PC-9 (cell line): ENCODE results near the gene PIK3R6. TPM values are rescaled to one million over a fixed set of nuclear protein-coding genes. Genes with fewer than 3 reads are reported as not detected.

Experiments used
- BruUV-seq: library from RNA; stranded (reverse); fragments of 400-500 nt; replicated peaks from 2 replicates; lab custom pipeline; 2021; lab: Mats Ljungman, UMichigan
- CTCF ChIA-PET: fragments of 300-600 bp; sonication (Branson Sonifier 250); formaldehyde crosslinking; loops from one replicate; lab custom pipeline; 2022; ENCODE audit warnings: antibody characterized with exemption; lab: Charles Lee
- POLR2A ChIA-PET: fragments of 300-600 bp; sonication (Branson Sonifier 250); formaldehyde crosslinking; loops from one replicate; lab custom pipeline; 2022; ENCODE audit warnings: antibody characterized with exemption; ENCODE audit not compliant: unreplicated experiment; lab: Charles Lee
- DNase-seq, 2 experiments: peaks; one replicate each; pipeline versions ENCODE4 v3.0.0 to v3.0.0-alpha.2; 2015 to 2022; ENCODE audit warnings: mixed read lengths in 1 of 2
- H2AFZ ChIP-seq: fragments of 200-600 bp; sonication (generic); 2 replicates; pipeline ENCODE4 v1.8.1; 2017; ENCODE audit warnings: antibody characterized with exemption
- H3F3A ChIP-seq: fragments of 200-600 bp; sonication (generic); 2 replicates; pipeline ENCODE4 v1.8.1; 2017; ENCODE audit warnings: antibody characterized with exemption, mild to moderate bottlenecking, low read depth; ENCODE audit not compliant: insufficient read depth
- H3K27ac ChIP-seq: fragments of 200-600 bp; sonication (generic); 2 replicates; pipeline ENCODE4 v1.6.1; 2016; ENCODE audit warnings: mixed run types
- H3K27me3 ChIP-seq: fragments of 200-600 bp; sonication (generic); 2 replicates; pipeline ENCODE4 v1.6.1; 2016; ENCODE audit warnings: low read depth, mixed run types; ENCODE audit not compliant: insufficient read depth
- H3K36me3 ChIP-seq: fragments of 200-600 bp; sonication (generic); 2 replicates; pipeline ENCODE4 v1.6.1; 2016; ENCODE audit warnings: low read depth, mixed run types
- H3K4me1 ChIP-seq: fragments of 200-600 bp; sonication (generic); replicated peaks from 2 replicates; pipeline ENCODE4 v1.6.1; 2016; ENCODE audit warnings: mixed run types; ENCODE audit not compliant: insufficient read depth
- H3K4me2 ChIP-seq: fragments of 200-600 bp; sonication (generic); 2 replicates; pipeline ENCODE4 v1.6.1; 2017; ENCODE audit warnings: mixed run types
- H3K4me3 ChIP-seq: fragments of 200-600 bp; sonication (generic); 2 replicates; pipeline ENCODE4 v1.6.1; 2016; ENCODE audit warnings: mixed run types
- H3K79me2 ChIP-seq: fragments of 200-600 bp; sonication (generic); 2 replicates; pipeline ENCODE4 v1.6.1; 2017; ENCODE audit warnings: low read depth, mixed run types
- H3K9me2 ChIP-seq: fragments of 200-600 bp; sonication (generic); 2 replicates; pipeline ENCODE4 v1.8.1; 2017; ENCODE audit warnings: mild to moderate bottlenecking; ENCODE audit not compliant: insufficient read depth
- H3K9me3 ChIP-seq: fragments of 200-600 bp; sonication (generic); 2 replicates; pipeline ENCODE4 v1.8.1; 2016; ENCODE audit warnings: low read depth; ENCODE audit not compliant: insufficient read depth
- H4K20me1 ChIP-seq: fragments of 200-600 bp; sonication (generic); 2 replicates; pipeline ENCODE4 v1.8.1; 2017; ENCODE audit not compliant: insufficient read depth
- CTCF ChIP-seq: fragments of 200-600 bp; sonication (generic); conservative IDR thresholded peaks from 2 replicates; pipeline ENCODE4 v1.6.1; 2017; ENCODE audit warnings: mixed run types, antibody characterized with exemption, mild to moderate bottlenecking, moderate library complexity
- EZH2 ChIP-seq: fragments of 200-600 bp; sonication (generic); IDR thresholded peaks from 2 replicates; pipeline ENCODE4 v1.8.0; 2017; ENCODE audit warnings: antibody characterized with exemption, low read depth
- intact Hi-C: fragments of 100-400 bp; cut with micrococcal nuclease; formaldehyde crosslinking; loops from one replicate; pipeline ENCODE4 v1.10.0; 2022; ENCODE audit not compliant: unreplicated experiment
- total RNA-seq: library from RNA; stranded (reverse); gene quantifications from 2 replicates; pipeline ENCODE4 v1.2.3, GENCODE V29; 2021

Gene PIK3R6
- total RNA-seq, 1 experiment from 2014 or later: not detected

GRCh38 chr17:8869114-8869815 is 1.8 kb upstream of the PIK3R6 start:
- intact Hi-C loops: no loop called here
- H3K79me2 ChIP-seq: no peaks in the 10 kb centered on the region
- peaks cover 83% of the 10 kb centered on the region for H3K27me3 ChIP-seq
- H3F3A ChIP-seq: no peaks in the 10 kb centered on the region
- no peaks in the 10 kb centered on the region for H3K4me1 ChIP-seq
- no peaks in the 10 kb centered on the region for H3K9me2 ChIP-seq
- no peak overlapping the region for H3K4me2 ChIP-seq
- no TSS peak for BruUV-seq
- H4K20me1 ChIP-seq: no peaks in the 10 kb centered on the region
- DNase-seq: no peak
- no peak overlapping the region for H3K4me3 ChIP-seq
- H3K36me3 ChIP-seq: no peaks in the 10 kb centered on the region
- ChIA-PET CTCF (no interaction called here), POLR2A (interaction anchor here (0.6 kb wide), 1 partner anchor 1250 kb away, joined by 5 read pairs; no protein-coding TSS in a partner anchor)
- H3K27ac ChIP-seq: no peak overlapping the region
- H2AFZ ChIP-seq: no peak overlapping the region
- H3K9me3 ChIP-seq: no peaks in the 10 kb centered on the region
- TF ChIP-seq EZH2 (no peak), CTCF (no peak)

GRCh38 chr17:8868529-8868951 is 1.1 kb upstream of the PIK3R6 start:
- no peaks in the 10 kb centered on the region for H3K36me3 ChIP-seq
- H3K9me2 ChIP-seq: no peaks in the 10 kb centered on the region
- H3K4me1 ChIP-seq: no peaks in the 10 kb centered on the region
- H3K27me3 ChIP-seq: peaks cover 81% of the 10 kb centered on the region
- BruUV-seq: no TSS peak
- no peaks in the 10 kb centered on the region for H4K20me1 ChIP-seq
- no peaks in the 10 kb centered on the region for H3K9me3 ChIP-seq
- no peak overlapping the region for H3K4me3 ChIP-seq
- no peak overlapping the region for H3K27ac ChIP-seq
- no peak for DNase-seq
- intact Hi-C loops: no loop called here
- H3K79me2 ChIP-seq: no peaks in the 10 kb centered on the region
- no peak overlapping the region for H2AFZ ChIP-seq
- POLR2A ChIA-PET: no interaction called here
- H3K4me2 ChIP-seq: no peak overlapping the region
- H3F3A ChIP-seq: no peaks in the 10 kb centered on the region
- TF ChIP-seq CTCF (no peak), EZH2 (no peak)
- CTCF ChIA-PET: no interaction called here

- POLR2A ChIA-PET: interaction anchor here (0.5 kb wide), 1 partner anchor 15 kb away, joined by 12 read pairs; no protein-coding TSS in a partner anchor
- intact Hi-C loops: no loop called here
- Histone ChIP-seq H3K9me2 (no peaks in the 10 kb centered on the region), H3K27ac (no peak overlapping the region), H3K4me2 (no peak overlapping the region), H3K27me3 (peaks cover 81% of the 10 kb centered on the region), H2AFZ (no peak overlapping the region), H3K79me2 (no peaks in the 10 kb centered on the region), H3K36me3 (no peaks in the 10 kb centered on the region), H3K9me3 (no peaks in the 10 kb centered on the region), H3K4me1 (no peaks in the 10 kb centered on the region), H3F3A (no peaks in the 10 kb centered on the region), H4K20me1 (no peaks in the 10 kb centered on the region), H3K4me3 (no peak overlapping the region)
- no peak for TF ChIP-seq EZH2
- TF ChIP-seq CTCF: no peak
- BruUV-seq: no TSS peak
- CTCF ChIA-PET: no interaction called here
- DNase-seq: no peak
Observed at GRCh38 chr17:8868092-8868491, 618 bp upstream of the PIK3R6 start.
